ENCODE data around the gene M6PR.
A peak's percentile ranks its signal among the peaks of the same experiment; 100 is the strongest.

Gene M6PR

GRCh38 chr12:8949342-8950220 lies at the start of gene M6PR:
Gene M6PR (minus strand): TSS chr12:8949645. CDS start chr12:8946404, 3,241 bp downstream.
- DNase-seq = peak; percentile 93

DNA sequence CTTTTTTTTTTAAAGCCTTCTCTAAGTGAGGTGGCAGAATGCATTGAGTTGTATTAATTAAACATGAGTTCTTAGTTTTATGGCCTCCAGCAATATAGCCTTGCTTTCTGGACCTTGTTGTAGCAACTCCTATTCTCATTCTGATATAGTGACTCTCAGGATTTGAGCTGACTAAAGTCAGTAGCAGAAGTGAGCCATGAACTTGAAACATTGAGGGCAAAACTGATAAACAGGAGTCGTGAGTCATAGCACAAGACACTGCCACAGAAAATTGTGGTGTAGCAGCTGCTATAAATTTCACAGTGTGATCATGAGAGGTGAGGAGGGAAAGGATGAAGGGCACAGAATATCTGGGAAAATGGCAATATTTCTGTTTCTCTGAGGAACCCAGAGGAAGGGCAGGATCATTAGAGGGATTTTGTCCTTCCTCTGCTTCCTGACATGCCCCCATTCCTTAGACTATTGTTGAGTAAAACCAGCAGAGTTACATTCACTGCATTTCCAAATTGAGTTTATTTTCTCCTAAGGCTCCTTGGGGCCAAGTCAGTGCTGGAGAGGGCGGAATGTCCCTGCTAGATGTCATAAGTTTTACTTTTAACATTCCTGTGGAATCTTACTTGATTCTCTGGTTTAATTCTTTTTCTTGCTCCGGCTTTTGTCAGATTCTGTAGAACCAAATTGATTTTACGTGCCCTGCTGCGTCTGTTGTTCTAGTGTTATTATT lies 47.4 kb upstream of the M6PR start:
- no peak for DNase-seq

- DNase-seq = no peak
These were observed 45.8 kb upstream of the M6PR start for GRCh38 chr12:8995021-8995775.

DNA sequence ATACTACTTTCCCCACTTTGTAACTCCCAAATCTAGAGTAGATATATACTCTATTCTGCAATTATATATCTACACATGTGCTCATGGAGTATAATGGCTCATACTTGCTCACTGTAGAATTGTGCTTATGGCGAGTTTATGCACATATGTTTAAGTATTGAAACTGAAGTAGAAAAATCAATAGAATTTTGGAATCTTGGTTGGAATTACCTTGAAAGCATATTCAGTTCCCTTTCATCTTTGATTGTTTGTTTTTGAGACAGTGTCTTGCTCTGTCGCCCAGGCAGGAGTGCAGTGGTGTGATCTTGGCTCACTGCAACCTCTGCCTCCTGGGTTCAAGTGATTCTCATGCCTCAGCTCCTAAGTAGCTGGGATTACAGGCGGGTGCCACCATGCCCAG lies 44.4 kb upstream of the M6PR start:
- no peak for DNase-seq

GRCh38 chr12:8991371-8992345 lies 42.2 kb upstream of the M6PR start:
- no peak for DNase-seq

DNA sequence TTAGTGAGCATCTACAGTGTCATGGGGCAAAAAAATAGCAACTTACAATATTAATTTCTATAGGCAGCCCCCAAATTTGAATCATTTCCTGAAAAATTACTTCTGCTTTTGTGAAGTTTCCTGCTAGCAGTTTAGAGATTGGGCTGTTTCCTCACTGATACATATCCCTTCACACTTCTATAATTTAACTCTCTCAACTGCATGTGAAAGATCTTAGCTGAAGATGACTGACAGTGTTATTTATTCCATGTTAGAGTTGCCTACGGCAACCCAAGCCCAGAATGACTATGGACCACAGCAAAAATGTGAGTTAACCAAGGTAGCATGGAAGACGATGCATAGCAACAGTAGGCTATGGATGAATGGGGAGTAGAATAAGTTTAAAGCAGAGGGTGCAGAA lies 40.0 kb upstream of the M6PR start, which contains the start of gene KLRG1:
Gene KLRG1, plus strand, starts transcription at position 134 of the 400 bp plus-strand sequence. Its CDS starts 90 bp downstream, at position 224.
- DNase-seq = no peak

- no peak for DNase-seq
These were observed 38.2 kb upstream of the M6PR start for GRCh38 chr12:8987685-8988084.

- DNase-seq = no peak
These were observed 37.7 kb upstream of the M6PR start for GRCh38 chr12:8987163-8987562.

- DNase-seq = no peak
These were observed 35.8 kb upstream of the M6PR start for GRCh38 chr12:8985213-8985754.

DNA sequence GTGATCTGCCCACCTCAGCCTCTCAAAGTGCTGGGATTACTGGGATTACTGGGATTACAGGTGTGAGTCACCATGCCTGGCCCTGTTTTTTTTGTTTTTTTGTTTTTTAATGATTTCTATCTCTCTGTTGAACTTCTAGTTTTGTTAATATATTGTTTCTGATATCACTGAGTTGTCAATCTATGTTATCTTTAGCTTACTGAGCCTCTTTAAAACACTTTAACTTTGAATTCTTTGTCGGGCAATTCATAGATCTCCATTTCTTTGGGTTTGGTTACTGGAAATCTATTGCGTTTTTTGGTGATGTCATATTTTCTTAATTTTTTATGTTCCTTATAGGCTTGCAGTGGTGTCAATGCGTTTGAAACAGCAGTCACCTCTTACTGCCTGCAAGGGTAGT lies 30.7 kb upstream of the M6PR start:
- DNase-seq = no peak

- no peak for DNase-seq
These were observed 21.0 kb upstream of the M6PR start for GRCh38 chr12:8970432-8970831.

DNA sequence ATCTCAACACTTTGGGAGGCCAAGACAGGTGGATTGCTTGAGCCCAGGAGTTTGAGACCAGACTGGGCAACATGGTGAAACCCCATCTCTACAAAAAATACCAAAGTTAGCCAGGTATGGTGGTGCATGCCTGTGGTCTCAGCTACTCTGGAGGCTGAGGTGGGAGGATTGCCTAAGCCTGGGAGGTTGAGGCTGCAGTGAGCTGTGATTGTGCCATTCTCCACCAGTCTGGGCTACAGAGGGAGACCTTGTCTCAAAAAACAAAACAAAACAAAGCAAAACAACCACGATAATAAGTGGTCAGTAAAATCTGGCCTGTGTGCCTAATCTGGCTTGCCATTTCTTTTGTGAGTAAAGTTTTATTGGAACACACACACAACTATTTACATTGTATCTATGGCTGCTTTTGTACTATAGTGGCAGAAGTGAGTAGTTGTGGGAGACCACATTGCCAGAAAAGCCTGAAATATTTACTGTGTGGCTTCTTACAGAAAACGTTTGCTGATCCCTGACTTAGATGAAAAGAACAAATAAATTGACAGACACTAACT lies 20.5 kb upstream of the M6PR start:
- DNase-seq = no peak

DNA sequence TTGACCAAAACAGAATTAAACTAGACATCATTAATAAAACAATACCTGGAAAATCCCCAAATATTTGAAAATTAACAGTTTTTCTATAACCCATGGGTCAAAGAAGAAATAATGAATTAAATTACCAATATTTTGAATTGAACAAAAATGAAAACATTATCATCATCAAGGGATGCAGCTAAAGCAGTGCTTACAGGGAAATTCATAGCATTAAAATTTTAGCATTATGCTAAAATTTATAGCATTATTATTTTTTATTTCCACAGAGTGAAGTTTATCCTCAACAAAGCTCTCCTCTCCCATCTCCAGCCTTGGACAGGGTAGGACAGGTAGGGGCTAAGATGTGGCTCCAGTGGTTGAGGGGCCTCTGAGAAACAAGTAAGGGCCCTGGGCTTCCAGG lies 19.3 kb upstream of the M6PR start:
- no peak for DNase-seq

- no peak for DNase-seq
These were observed 10.7 kb upstream of the M6PR start for GRCh38 chr12:8960176-8960575.

DNA sequence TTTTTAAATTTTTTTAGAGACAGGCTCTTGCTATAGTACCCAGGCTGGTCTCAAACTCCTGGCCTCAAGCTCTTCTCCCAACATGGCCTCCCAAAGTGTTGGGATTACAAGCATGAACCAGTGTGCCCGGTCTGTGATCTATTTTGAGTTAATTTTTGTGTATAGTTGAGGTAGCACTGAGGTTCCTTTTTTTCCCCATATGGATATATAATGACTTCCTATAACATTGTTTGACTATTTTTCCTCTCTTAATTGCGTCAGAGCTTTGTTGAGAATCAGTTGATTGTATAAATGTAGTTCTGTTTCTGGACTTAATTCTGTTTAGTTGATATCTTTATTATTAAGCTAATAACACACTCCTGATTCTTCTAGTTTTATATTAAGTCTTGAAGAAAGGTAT lies 8.6 kb upstream of the M6PR start:
- no peak for DNase-seq

DNA sequence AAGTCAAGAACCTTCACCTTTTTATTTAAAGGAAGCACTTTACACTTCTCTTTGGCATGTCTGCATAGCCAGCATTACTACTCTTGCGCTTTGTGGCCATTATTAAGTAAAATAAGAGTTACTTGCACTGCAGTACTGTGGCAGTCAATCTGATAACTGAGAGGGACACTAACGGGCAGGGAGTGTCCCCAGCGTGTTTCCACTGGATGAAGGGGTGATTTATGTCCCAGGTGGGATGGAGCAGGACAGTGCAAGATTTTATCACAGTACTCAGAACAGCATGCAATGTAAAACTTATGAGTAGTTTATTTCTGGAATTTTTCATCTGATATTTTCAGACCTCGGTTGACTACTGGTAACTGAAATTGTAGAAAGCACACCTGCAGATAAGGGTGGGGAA lies 8.1 kb upstream of the M6PR start:
- no peak for DNase-seq

DNA sequence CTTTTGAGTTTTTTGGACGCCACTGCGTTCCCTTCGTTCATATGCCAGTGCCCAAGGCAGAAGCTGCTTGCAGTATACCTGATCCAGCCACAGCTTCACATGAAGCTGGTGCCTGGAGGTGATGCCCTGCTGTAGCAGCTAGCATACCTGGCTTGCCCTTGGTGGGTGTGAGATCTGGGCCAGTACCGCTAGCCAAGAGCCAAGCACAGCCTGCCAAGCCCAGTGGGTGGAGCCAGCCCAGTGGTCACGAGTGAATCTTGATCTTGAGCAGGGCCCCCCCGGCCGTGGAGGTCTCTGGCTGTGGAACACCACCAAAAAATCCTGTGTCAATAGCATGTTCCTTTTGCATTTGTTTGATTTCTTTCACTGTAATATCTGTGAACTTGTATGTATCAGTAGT lies 7.3 kb upstream of the M6PR start:
- DNase-seq = no peak

DNA sequence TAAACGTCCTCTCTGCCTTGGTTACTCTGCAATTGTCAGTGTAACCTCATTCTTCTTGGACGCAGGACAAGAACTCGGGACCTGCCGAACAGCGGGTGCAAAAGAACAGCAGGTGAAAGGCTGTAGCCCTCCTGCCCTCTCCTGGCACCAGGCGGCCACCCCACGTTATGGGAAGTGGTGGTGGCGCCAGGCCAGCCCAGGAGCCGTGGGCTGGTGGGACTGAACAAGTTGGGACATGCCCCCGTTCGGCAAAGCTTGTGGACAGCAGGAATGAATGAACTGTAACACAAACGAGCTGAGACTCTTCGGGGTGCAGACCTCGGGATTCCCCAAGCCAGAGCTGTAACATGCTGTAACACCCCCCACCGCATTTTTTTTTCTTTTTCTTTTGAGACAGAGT lies 6.6 kb upstream of the M6PR start:
- no peak for DNase-seq

- no peak for DNase-seq
These were observed 4.4 kb upstream of the M6PR start for GRCh38 chr12:8953773-8954402.

DNA sequence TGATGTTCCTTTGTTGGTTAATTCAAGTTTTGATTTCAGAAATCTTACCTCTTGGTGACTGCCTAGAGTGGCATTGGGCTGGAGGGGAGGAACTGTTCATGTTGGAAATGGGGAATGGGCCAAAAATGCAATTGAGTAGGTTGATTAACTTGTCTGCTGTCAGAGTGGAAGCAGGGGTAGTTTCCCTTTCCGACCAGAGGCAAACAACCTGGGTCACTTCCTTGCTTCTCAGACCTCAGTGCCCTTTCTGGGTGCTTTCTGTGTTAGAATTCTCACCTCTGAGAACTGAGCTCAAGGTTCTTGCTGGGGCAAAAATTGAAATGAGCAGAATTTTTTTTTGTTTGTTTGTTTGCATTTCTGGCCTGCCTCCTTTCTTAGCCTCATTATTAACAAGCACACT lies 2.3 kb upstream of the M6PR start:
- DNase-seq = no peak
